ACC112 (cell line): ENCODE measurements around the gene SH3RF1.

ENCODE experiments used
- H2AFZ ChIP-seq: fragments of 200-600 bp; sonication (generic); one replicate; pipeline ENCODE4 v1.6.0; 2017; ENCODE audit warnings: antibody characterized with exemption, low read length; ENCODE audit not compliant: unreplicated experiment
- H3K27ac ChIP-seq: fragments of 200-600 bp; sonication (generic); 2 replicates; pipeline ENCODE4 v1.5.1; 2014; ENCODE audit warnings: low read depth, mild to moderate bottlenecking, antibody characterized with exemption, low read length, moderate library complexity
- H3K27me3 ChIP-seq: fragments of 200-600 bp; sonication (generic); 2 replicates; pipeline ENCODE4 v1.6.1; 2014; ENCODE audit warnings: mild to moderate bottlenecking, antibody characterized with exemption, low read length, moderate library complexity, mixed read lengths; ENCODE audit not compliant: insufficient read depth
- H3K36me3 ChIP-seq: fragments of 200-600 bp; sonication (generic); 2 replicates; pipeline ENCODE4 v1.6.1; 2016; ENCODE audit warnings: mild to moderate bottlenecking, antibody characterized with exemption, low read length, moderate library complexity, mixed read lengths; ENCODE audit not compliant: insufficient read depth
- H3K4me1 ChIP-seq: fragments of 200-600 bp; sonication (generic); one replicate; pipeline ENCODE4 v1.6.1; 2016; ENCODE audit warnings: low read length, mixed read lengths; ENCODE audit not compliant: insufficient read depth, unreplicated experiment, control insufficient read depth
- H3K4me3 ChIP-seq: fragments of 200-600 bp; sonication (generic); 2 replicates; pipeline ENCODE4 v1.5.1; 2014; ENCODE audit warnings: mild to moderate bottlenecking, low read depth, low read length
- H3K79me2 ChIP-seq: fragments of 200-600 bp; sonication (generic); one replicate; pipeline ENCODE4 v1.6.0; 2016; ENCODE audit warnings: low read length; ENCODE audit not compliant: control insufficient read depth, unreplicated experiment, insufficient read depth

SH3RF1 gene

DNA sequence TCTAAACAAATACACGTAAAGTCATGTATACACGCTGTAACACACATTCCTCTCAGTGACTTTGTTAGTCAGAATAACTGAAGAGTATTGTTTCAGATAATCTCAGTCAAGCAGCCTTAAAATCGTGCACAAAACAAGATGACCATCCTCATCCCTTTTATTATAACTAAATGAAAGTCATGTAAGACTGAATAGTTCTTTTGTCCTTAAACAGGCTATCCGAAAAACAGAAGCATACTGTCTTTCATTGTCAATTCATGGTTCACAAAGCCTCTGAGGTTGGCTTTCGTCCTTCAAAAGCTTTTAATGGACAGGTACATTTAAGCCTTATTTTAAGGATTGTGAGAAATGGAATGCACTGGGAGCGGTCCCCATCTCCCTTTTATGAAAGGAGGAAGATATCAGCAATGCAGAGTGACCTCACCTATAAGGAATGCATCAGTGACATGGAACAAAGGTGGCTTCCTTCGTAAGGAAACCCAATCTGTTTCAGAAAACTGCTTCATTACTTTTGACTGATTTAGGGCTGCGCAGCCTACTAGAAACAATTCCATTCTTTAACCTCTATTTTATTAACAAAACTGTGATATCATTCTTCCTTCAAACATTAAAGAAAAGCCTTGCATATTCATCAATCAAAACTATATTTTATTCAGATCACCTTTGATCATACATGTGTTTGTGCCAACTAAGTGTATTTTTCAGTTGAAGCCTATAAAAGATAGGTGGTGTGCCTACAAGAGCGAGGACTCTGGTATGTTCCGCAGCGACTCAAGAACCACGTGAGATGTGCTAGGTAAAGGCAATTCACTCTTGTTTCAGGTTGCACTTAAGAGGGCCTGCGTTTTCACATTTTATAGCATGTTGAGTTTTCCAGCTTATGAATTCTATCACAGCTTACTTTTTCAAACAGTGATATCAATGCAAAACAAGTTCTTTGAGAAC, 19.2 kb downstream of the SH3RF1 start:
- H2AFZ ChIP-seq = no peak overlapping the region
- peak overlapping the region; percentile 13; the same call in 1 of the 2 replicates for H3K4me3 ChIP-seq
- H3K79me2 ChIP-seq = peaks cover 94% of the 10 kb centered on the region
- H3K36me3 ChIP-seq = no peaks in the 10 kb centered on the region
- peak overlapping the region; percentile 99 for H3K27ac ChIP-seq
- H3K4me1 ChIP-seq = peaks cover 82% of the 10 kb centered on the region
- H3K27me3 ChIP-seq = no peaks in the 10 kb centered on the region

DNA sequence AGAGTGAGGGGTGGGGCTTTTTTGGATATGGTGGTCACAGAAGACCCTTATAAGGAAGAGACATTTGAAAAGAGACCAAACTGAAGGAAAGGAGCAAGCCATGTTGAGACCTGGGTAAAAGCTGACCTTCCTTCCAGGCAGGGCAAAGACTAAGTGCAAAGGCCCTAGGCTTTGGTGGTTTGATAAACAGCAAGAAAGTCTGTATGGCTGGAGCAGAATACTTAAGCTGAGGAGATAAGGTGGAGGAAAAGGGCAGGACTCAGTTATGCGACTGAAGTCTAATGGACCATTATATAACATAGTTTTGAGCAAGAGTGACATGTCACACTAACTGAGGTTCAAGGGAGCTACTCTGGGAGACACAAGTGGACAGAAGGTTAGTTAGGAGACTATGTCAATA, 20.0 kb downstream of the SH3RF1 start:
- Histone ChIP-seq H2AFZ (no peak overlapping the region), H3K4me1 (peaks cover 75% of the 10 kb centered on the region), H3K79me2 (peaks cover 94% of the 10 kb centered on the region), H3K36me3 (no peaks in the 10 kb centered on the region), H3K27ac (peak overlapping the region; percentile 99), H3K4me3 (no peak overlapping the region), H3K27me3 (no peaks in the 10 kb centered on the region)

DNA sequence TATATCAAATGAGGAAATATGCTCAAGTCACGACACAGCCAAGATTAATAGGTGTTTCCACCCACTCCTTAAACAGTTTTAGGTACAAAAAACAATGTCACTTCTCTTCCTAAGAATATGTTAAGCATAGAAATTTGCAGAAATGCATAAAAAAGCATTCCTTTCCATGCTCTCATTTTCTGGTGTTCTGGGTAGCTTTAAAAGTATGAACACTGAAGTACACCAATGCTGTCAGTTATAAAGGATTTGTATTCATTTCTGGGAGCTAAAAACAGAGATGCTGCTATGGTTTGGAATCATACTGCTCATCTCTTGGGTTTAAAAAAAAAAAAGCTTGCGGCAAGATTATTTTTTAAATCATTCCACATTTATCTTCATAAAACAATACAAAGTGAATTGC, 20.8 kb downstream of the SH3RF1 start:
- H3K27me3 ChIP-seq = no peaks in the 10 kb centered on the region
- peaks cover 96% of the 10 kb centered on the region for H3K79me2 ChIP-seq
- H3K27ac ChIP-seq = peak overlapping the region; percentile 99
- peaks cover 67% of the 10 kb centered on the region for H3K4me1 ChIP-seq
- no peak overlapping the region for H2AFZ ChIP-seq
- no peaks in the 10 kb centered on the region for H3K36me3 ChIP-seq
- peak overlapping the region; percentile 55 for H3K4me3 ChIP-seq

DNA sequence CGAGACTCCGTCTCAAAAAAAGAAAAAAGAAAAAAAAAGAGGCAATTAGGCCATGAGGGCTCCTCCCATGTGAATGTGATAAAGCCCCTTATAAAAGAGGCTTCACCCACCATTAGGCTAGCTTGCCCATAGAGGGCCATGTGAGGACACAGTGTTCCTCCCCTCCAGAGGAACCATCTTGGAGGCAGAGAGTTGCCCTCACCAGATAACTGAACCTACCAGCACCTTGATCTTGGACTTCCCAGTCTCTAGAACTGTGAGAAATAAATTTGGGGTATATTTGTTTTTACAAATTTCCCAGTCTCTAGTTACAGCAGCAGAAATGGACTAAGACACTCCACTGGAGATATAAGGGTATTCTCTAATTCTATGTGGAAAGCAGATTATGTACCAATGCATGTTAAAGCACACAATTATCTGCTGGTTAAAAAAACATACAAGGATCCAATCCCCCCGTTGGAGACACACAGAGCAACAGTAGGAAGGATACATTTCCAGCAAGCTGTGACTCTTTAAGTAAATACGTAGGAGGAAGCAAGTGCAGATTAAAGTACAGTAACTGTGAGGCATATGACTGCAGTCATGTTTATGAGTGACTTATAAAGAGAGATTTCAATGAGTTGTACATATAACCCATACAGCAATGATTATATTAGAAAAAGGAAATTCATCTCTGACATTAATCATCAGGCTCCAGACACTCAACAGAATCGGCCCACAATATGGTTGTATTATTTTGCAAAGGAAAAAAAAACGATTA, 21.4 kb downstream of the SH3RF1 start:
- Histone ChIP-seq H3K27me3 (no peaks in the 10 kb centered on the region), H2AFZ (no peak overlapping the region), H3K4me3 (peak overlapping the region; percentile 55), H3K27ac (peak overlapping the region; percentile 99), H3K79me2 (peaks cover 97% of the 10 kb centered on the region), H3K4me1 (peaks cover 63% of the 10 kb centered on the region), H3K36me3 (no peaks in the 10 kb centered on the region)

DNA sequence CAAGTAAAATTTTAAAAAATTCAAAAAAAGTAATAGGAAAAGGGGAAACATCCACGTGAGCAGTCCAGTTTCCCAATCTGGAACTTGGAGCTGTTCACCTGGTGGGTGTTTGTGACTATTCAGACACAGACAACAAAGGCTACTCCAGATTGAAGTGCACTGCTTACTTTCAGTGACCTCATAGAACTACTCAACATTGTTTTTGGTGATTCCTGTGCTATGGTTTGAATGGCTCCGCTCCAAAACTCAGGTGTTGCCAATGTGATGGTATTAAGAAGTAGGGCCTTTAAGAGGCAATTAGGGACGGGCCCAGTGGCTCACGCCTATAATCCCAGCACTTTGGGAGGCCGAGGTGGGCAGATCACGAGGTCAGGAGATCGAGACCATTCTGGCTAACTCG, 22.1 kb downstream of the SH3RF1 start:
- Histone ChIP-seq H3K79me2 (peaks cover 99% of the 10 kb centered on the region), H2AFZ (no peak overlapping the region), H3K4me3 (no peak overlapping the region), H3K4me1 (peaks cover 63% of the 10 kb centered on the region), H3K27ac (no peak overlapping the region), H3K36me3 (no peaks in the 10 kb centered on the region), H3K27me3 (no peaks in the 10 kb centered on the region)

DNA sequence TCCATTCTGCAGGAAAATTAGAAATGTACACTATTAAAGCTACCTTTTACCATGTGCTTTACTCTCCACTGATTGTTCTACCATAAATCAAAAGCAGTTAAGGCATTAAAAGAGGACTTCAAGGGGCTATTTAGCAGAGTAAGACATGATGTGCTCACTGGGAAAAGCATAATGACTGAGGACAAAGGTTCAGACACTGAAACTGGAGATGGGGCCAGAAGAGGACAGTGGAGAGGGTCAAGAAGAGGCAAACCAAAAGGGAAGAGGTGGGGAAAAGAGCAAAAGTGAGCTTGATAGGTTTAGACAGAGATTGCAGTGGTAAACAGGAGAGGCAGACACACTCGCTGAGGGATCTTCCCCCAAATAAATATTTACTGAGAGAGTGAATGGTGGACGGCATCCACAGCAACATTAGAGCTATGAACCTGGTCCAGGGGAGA, 23.8 kb downstream of the SH3RF1 start:
- Histone ChIP-seq H3K4me1 (peaks cover 60% of the 10 kb centered on the region), H3K4me3 (no peak overlapping the region), H3K79me2 (peaks cover 98% of the 10 kb centered on the region), H3K27me3 (no peaks in the 10 kb centered on the region), H2AFZ (no peak overlapping the region), H3K27ac (no peak overlapping the region), H3K36me3 (peaks cover 7% of the 10 kb centered on the region; the same call in 1 of the 2 replicates)

DNA sequence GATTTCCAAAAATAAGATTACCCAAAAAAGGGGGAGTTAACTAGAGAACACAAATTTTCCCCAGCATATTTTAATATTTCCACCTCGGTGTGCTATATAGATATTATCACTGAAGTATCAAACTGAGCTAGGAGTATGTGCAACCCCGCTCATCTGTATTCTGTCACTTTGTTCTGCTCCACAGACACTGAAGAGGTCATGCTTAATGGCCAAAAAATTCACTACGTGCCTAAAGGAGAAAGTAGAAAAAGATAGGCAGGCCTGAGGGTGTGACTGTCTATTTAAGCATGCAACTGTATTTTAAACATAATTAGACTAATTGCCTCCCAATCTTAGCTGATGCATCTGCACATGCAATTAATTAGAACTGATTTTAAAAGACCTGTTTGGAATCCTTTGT, 24.5 kb downstream of the SH3RF1 start:
- Histone ChIP-seq H3K36me3 (peaks cover 7% of the 10 kb centered on the region; the same call in 1 of the 2 replicates), H3K4me3 (no peak overlapping the region), H2AFZ (no peak overlapping the region), H3K79me2 (peaks cover 96% of the 10 kb centered on the region), H3K27ac (no peak overlapping the region), H3K4me1 (peaks cover 58% of the 10 kb centered on the region), H3K27me3 (no peaks in the 10 kb centered on the region)

DNA sequence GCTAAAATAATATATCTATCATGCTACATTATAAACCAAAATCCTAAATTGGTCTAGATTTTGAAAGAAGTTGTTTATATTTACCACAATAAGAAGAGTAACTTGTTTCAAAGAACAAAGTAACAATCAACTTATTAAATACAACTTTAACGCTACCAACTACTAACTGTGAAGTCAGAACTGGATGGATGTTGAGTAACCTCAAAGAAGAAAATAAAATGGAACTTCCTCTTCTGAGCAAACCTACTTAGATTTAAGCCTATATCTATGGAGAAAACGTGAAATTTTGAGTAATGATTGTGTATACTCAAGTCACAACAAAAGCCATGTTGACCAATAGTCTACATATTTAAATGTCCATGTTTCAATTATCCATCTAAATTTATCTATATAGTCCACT, 25.7 kb downstream of the SH3RF1 start:
- Histone ChIP-seq H2AFZ (no peak overlapping the region), H3K79me2 (peaks cover 94% of the 10 kb centered on the region), H3K4me1 (peaks cover 48% of the 10 kb centered on the region), H3K27me3 (no peaks in the 10 kb centered on the region), H3K36me3 (peaks cover 7% of the 10 kb centered on the region; the same call in 1 of the 2 replicates), H3K27ac (no peak overlapping the region), H3K4me3 (no peak overlapping the region)

DNA sequence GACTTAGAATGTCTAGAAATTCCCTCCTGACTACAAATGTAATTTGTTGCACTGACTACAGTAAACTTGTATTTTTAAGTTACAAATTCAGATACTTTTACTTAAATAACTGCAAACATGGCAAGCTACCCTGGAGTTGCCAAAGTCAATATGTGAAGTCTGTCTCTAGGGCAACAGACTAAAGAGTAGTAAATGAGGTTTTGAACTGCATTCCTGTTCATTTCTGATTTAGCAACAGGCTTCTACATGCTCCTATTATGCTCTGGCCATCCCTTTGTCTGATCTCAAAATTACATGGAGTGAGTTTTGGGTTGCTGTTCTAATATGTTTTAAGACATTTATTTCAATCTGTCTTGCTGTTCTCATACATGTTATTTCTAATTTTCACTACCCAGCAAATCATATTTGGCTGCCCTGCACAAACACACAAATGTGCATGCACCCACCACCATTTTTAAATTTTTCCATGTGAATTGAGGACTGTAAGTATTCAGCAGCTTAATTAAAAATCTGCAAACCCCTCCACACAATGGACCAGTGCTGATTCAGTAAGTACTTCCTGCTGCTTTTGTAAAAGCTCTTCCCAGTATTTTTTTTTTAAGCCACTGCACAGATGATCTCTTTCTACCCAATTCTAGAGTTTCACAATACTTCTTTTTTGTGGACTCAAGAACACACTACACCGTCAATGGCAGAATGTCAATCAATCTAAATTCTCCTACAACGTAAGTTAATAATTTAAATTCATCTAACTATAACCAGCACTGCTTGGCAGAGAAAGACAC, 26.7 kb downstream of the SH3RF1 start:
- Histone ChIP-seq H3K79me2 (peaks cover 94% of the 10 kb centered on the region), H3K27ac (peak overlapping the region; percentile 50), H3K4me1 (peaks cover 43% of the 10 kb centered on the region), H3K27me3 (no peaks in the 10 kb centered on the region), H3K4me3 (peak overlapping the region; percentile 9; the same call in 1 of the 2 replicates), H2AFZ (no peak overlapping the region), H3K36me3 (peaks cover 7% of the 10 kb centered on the region; the same call in 1 of the 2 replicates)

DNA sequence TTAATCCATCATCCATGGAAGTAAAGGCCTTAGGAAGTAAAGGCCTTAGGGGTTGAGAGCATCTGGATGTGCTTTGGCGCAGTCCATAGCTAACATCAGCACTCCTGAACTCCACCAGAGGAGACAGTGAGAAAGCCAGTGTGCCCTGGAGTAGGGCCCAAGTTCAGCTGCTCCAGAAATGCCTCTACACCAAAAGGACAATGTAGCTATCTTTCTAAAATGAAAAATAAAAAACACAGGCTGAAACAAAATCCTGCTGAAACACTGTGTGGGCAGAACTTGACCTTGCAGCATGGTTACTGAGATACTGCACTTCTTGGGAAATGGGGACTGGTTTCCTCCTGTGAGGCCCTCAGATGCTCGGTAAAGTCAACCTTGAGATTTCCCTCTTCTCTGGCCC, 29.3 kb downstream of the SH3RF1 start:
- peaks cover 95% of the 10 kb centered on the region for H3K79me2 ChIP-seq
- H3K4me1 ChIP-seq = peaks cover 60% of the 10 kb centered on the region
- no peak overlapping the region for H3K27ac ChIP-seq
- H2AFZ ChIP-seq = no peak overlapping the region
- H3K4me3 ChIP-seq = no peak overlapping the region
- no peaks in the 10 kb centered on the region for H3K27me3 ChIP-seq
- peaks cover 7% of the 10 kb centered on the region; the same call in 1 of the 2 replicates for H3K36me3 ChIP-seq
